ENCODE results near the gene VENTX.

VENTX gene

DNA sequence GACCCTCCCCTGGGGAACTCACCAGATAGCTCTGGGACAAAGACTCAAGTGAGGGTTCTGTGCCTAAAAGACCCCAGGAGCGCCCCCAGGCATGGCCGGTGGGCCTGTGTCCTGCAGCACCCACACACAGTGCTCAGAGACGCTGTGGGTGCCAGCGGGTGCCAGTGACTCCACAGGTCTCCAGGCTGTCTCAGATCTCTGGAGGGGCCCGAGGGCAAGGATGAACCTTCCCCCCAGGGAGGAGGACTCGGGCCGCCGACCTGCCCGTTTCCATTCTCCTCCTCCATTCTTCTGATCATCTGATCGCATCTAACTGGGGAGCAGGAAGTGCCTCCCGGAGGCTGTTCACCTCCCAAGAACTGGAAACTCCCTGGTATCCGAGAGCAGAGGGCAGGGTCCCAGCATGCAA lies 38.0 kb downstream of the VENTX start:
- no peak for FAIRE-seq

DNA sequence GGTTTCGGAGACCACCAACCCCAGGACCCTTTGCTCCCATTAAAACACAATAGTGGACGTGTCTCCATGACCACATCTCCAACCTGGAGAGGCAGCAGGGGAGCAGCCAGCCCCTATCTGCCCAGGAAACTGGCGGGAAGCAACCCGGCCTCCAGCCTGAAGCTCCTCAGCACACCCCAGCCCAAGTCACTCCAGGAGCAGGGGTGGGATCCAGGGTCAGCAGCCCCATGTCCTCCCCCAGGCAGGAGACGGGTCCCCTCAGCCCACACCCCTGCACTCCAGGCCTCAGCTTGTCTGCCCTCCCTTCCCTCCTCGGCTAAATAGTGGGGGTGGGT lies 38.4 kb downstream of the VENTX start:
- no peak for FAIRE-seq

DNA sequence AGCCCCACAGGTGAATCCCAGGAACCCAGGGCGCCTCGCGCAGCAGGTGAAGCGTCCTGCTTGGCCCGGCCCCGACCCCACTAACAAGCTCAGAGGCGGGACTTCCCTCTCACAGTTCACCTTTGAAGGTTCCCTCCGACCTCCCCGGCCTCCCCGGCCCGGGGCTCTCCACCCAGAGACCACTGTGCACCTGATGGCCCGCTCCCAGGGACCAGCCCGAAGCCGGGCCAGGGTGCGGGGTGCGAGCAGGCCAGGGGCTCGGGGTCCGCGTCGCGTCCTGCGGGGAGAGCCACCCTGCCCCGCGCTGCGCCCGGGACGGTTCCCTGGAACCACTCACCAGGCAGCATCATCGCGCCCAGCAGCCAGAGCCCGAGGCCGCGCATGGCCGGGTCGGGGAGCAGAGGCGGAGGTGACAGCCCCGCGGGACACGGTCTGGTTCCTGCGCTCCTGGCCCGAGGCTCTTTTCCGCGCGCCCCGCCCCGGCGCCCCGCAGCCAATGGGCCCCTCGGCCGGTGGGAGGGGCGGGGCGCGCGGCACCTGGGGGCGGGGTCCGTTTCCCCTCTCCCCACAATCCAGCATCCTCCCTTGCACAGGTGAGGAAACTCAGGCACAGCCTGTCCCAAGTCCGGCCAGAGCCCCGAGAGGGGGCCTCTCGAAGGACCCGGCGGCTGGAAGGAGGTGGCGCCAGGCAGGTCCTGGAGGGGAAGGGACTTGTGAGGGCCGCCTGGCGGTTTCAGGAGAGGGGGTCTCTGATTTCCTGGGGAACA lies 39.0 kb downstream of the VENTX start, which contains the start of gene ADAM8:
Gene ADAM8 (minus strand): TSS at position 434 of the 767 bp plus-strand sequence. CDS start 51 bp downstream, at position 383.
- FAIRE-seq = no peak

DNA sequence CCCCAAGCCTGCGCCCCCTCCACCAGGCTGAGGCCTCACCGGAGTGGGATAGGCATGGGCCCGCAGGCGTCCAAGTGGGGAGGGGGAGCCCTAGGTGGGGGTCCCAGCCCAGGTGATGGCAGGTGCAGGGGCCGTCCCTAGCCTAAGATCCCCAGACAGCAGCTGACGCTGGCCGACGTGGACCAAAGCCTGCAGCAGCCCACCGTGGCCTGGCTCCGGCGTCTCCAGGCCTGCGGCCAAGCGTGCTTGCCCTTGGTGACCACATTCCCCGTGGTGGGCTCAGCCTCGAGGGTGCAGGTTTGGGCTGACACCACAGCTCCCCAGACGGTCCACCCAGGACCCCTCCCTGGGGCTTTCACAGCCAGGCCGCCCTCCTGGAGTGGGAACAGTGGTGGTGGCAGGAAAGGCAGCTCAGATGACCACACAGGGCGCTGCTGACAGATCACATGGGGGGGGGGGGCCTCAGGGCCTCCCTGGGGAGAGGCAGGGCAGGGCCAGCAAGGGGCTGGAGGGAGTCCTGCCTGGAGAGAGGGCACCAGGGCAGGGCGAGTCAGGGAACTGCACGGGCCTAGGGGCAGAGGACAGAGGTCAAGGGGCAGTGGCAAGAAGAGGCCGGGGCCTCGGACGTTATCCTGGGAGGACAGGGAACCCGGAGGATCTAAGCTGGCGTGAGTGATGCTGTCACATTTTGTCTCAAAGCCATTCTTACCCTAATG lies 39.8 kb downstream of the VENTX start:
- no peak for FAIRE-seq

DNA sequence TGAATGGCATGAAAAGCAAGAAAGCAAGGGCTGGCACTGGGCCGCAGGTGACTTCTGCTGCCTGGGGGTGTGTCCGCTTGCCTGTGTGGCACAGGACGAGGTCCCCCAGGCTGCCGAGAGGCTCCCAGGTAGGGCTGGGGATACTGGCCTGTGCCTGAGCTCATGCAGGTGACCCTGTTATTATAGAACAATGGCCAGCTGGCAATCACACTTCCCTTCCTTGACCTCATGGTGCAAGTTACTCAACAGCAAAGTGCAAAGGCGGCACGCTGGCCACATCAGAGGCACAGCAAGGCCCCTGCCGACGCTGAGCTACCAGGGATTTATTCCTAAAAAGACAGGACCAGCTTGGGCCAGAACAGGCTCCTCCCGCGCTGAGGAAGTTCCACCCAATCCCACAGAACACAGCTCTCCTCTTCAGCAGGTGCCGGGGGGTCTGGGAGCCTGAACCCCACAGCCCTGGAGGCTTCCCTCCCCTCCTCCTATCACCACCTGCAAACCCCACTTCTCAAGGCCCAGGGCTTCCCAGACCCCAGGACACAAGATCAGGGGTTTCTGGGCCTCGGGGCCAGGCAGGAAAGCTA lies 40.4 kb downstream of the VENTX start:
- FAIRE-seq = no peak

DNA sequence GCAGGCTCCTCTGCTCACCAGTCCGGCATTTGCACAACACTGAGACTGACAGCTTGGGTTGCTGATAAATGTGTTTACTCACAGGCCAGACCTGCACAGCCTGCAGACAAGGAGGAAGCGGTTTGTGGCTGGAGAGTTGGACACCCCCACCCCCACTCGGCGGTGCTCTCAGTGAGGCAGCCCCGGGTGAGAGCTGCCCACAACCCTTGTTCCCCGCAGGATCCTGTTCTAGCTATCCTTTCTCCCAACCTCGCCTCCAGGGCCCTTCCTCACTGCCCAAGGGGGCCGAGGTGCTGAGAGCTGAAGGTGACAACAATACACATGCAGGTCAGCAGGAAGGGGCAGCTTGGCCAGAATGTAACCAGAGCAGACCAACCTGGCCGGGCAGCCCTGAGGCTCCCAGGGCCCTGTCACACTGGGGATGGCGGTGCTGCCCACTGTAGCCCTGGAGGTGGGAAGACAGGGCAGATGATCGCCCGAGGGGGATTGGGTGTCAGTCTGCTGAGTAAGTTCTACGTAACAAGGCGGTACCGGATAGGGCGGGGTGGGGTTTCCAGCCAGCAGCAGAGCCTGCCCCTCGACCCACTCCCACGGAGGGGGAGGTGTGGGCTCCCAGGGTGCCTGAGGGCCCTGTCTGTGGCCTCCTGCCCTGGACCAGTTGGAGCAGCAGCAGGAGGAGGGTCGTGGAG lies 41.1 kb downstream of the VENTX start:
- no peak for FAIRE-seq

DNA sequence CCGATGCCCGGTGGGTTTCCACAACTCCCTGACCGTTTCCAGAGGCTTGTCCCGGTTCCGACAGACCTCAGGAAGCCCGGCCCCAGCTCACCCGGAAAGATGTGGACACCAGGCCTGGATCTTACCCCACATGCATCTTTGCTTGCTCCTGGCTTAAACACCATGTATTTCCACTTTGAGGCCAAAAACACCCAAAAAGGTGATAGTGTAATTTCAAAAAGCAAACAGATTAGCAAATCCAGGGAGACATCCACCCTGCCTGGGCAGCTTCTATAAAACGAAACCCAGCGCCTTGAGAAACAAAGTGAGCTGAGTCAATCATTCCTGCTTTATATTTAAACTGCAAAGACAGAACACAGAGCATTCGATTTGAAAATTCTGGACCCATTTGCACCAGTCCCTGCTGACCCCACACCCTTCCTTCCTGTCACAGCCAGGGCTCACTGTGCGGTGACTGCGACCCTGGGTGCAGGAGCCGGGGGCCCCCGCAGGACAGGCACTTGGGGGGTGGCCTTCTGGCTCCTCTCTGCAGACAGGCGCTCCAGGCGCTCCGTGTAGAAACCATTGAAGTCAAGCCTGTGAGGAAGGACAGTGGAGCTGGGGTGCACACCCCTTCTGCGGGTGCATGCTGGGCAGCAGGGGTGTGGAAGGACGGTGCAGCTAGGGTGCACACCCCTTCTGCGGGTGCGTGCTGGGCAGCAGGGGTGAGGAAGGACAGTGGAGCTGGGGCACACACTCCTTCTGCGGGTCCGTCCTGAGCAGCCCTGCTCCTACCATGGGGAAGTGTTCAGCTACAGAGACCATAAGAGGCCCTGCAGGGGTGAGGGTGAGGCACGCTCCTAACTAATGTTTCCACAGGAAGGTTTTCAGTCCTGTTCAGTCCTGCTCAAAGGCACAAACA lies 41.9 kb downstream of the VENTX start:
- FAIRE-seq = no peak

DNA sequence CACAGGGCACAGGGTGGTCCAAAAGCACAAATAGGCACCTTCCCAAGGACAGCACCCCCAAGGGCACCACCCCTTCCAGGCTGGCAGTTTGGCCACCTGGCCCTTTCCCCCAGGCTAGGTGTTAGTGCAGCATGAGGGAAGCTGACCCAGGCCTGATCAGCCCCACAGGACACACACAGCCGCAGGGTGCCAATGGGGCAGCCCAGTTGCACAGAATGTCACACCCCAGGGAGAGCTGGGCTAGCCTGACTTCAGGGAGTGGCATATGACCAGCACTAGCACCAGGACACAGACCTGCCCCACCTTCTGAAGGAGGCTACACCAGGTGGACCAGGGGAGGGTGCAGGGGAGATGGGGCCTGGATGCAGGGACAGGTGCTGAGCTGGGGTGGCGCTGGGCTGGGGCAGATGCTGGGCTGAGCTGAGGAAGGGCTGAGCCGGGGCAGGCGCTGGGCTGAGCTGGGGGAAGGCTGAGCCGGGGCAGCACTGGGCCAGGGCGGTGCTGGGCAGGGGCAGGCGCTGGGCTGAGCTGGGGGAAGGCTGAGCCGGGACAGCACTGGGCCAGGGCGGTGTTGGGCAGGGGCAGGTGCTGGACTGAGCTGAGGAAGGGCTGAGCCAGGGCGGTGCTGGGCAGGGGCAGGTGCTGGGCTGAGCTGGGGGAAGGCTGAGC lies 42.9 kb downstream of the VENTX start:
- no peak for FAIRE-seq

DNA sequence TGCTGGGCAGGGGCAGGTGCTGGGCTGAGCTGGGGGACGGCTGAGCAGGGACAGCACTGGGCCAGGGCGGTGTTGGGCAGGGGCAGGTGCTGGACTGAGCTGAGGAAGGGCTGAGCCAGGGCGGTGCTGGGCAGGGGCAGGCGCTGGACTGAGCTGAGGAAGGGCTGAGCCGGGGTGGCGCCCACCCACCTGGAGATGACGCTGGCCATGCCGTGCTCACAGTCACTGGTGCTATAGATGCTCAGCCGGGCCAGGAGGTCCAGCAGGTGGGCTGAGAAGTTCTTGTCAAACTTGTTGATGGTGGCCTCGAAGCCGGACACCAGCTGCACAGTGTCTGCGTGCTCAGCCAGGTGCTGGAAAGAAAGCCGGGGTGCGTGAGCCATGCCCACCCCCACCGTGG lies 43.4 kb downstream of the VENTX start:
- FAIRE-seq = no peak

DNA sequence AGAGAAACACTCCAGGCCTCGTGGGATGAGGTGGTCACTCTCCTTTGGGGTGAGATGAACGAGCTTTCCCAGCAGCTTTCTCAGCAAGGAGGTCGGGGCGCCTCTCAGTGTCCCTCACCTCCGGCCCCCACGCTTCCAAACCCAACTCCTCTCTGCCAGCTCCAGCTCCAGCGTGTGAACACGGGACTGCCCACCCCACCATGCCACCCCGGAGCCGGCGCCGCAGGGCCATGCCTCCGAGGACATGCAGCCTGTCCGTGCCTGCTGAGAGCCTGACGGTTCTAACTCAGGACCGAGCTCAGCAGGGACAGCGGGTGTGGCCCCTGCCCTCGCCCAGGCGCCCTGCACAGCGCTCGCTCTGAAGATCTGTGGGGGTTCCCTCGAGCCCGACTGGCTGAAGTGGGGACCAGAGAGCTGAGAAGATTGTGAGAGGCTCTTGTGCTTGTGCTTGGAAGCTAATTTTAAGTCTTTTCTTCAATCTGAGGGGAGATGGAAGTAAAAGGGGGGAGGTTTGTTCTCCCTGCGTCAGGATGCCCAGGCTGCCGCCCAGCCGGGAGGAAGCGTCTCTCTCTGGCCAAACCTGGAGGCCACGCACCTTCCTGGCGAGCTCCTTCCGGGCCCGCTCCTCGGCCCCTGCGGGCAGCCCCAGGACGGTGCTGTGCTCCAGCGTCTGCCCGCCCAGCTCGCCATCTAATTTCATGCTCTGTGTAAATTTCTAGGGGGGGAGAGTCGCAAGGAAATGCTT lies 44.1 kb downstream of the VENTX start:
- FAIRE-seq = no peak

DNA sequence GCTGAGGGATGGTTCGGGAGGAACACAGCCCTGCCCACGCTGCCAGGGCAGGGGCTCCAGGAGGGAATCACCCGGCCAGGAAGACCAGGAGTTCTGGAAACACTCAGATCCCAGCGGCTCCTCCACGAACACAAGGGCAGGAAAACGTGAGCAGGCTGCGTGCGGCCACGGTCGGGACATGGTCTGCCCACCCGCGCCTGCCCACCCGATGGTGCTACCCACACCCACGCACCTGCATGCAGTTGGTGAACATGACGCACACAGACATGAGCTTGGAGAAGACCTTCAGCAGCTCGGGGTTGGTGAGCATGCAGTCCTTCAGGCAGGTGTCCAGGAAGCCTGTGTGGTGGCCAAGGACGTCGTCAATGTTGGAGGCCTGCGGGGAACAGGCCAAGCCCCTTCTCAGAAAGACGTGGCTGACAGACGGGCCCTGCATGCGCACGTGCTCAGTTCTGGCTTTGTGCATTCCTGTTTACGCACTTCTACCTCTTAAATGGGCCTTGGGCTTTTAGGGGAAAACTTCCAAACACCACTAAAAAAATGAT lies 45.3 kb downstream of the VENTX start:
- FAIRE-seq = no peak

DNA sequence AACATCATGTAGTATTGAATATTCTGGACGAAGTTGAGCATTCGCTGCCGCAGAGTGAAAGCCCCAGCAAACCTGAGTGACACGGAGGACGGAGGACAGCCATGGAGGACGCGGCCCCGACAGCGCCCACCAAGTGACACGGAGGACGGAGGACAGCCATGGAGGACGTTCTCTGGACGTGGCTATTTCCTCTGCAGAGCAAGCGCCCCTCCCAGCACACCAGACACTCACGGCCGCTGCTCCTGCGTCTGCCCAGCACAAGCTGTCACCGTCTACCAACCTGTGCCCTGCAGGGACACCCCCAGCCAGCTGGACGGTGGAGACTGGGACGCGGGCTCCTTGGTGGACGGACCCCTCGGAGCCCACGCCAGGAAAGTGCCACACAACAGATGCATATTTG lies 46.3 kb downstream of the VENTX start:
- no peak for FAIRE-seq

DNA sequence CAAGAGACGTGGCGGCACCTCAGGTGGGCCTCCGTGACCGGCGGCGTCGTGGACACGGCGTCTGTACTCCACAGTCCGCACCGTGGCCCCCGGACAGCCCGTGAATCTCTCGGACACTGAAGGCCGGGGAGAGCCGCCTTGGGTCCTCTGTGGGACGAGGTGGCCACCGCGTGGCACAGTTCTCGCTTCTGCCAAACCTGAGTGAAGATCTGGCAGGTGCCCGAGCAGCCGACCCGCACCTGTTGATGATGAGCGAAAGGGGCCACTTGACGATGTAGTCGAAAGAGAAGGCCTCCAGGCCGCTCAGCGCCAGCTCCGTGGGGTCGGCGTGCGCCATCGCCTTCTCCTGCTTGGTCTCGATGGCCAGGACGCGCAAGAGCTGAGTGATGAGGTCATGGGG lies 47.6 kb downstream of the VENTX start:
- FAIRE-seq = no peak

DNA sequence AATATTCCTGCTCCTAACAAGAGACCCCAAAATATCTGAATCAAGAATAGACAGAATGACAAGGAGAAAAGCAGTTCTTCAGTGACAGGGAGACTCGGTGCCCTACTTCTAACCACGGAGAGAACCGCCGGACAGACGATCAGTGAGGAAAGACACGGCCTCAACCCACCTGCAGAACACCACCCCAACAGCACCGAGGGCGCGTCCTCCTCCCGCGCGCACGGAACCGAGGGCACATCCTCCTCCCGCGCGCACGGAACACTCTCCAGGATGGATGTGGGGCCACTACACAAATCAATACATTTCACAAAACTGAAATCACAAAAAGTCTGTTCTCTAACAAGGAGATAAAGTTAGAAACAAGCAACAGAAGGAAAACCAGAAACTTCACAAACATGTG lies 48.7 kb downstream of the VENTX start:
- no peak for FAIRE-seq

DNA sequence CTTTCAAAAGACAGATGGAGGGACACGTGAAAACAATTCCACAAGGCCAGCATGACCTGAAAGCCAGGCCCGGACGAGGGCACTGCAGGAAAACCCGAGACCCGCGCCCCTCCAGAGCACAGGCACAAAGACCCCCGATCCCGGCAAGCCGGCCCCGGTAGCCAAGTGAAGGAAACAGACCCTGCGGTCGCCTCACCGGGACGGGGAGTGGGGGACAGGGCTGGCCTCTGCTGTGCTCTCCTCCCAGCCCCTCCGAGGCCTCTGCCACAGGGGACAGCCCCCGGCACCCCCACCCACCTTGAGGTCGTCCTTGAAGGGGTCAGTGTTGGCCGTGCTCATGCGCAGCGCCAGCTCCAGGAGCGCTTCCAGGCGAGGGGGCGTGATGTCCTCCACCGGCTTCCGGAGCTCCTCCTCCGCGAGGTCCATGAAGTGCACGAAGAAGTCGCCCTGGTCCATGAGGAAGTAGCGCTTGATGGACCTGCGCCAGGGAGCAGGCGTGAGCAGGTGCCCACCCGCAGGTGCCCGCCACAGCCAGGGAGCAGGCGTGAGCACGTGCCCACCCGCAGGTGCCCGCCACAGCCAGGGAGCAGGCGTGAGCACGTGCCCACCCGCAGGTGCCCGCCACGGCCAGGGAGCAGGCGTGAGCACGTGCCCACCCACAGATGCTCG lies 50.3 kb downstream of the VENTX start:
- no peak for FAIRE-seq

DNA sequence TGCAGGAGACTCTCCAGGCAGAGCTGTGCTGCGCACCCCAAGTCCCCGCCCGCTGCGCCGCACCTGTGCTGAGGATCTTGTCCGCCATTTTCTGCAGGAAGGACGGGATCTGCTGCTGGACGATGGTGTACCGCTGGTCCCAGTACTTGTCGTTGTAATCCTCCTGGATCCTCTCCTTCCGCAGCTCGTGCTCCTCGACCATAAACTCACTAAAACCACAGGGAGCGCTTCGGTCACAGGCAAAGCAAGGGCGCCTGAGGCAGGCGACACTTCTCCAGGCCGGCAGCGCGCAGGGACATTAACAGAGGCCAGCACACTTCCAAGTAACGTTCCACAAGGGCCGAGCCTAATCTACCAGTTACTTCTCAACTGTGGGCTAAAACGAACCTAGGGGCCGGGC lies 52.1 kb downstream of the VENTX start:
- FAIRE-seq = no peak
